ENCODE data around the gene SLC66A2.

DNA sequence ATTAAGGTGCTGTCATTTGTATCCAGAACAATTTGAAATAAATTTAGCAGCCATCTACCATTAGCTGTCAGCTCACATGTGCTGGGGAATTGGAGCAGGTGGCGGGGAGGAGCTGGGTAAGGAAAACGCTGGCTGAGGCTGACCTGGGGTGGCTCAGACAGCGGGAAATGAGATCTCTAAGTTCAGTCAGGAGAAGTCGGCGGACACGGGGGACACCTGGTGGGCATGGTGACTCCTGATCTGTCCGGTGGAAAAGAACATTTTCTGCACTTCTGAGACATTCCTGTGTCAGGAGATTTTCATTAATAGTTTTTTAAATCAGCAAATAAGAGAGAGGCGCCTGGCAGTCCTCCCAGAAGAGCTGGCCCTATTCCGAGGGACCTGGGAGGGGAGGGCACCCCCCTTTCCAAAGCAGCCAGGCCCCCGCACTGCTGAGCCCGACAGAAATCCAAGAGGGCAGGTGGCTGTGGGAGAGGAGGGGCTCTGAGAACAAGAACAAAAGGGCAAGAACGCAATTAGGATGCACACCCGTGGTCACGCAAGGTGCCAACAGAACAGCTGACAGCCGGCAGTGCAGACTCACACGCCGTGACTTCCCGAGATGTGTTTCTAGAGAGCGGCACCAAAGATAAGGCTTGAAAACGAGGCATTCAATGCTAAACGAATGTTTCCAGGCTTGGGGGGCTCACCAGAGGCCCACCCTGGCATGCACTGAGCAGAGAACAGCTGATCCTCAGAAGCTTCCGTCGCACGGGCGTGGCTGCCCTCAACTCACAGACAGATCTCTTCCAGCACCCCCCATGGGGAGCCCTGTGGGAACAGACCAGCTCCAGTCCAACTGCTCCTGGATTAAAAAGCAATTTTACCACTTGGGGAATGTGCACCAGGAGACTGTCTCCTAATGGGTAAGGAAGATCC, 26.4 kb downstream of the SLC66A2 start:
- TF ChIP-seq, protein P1, sequence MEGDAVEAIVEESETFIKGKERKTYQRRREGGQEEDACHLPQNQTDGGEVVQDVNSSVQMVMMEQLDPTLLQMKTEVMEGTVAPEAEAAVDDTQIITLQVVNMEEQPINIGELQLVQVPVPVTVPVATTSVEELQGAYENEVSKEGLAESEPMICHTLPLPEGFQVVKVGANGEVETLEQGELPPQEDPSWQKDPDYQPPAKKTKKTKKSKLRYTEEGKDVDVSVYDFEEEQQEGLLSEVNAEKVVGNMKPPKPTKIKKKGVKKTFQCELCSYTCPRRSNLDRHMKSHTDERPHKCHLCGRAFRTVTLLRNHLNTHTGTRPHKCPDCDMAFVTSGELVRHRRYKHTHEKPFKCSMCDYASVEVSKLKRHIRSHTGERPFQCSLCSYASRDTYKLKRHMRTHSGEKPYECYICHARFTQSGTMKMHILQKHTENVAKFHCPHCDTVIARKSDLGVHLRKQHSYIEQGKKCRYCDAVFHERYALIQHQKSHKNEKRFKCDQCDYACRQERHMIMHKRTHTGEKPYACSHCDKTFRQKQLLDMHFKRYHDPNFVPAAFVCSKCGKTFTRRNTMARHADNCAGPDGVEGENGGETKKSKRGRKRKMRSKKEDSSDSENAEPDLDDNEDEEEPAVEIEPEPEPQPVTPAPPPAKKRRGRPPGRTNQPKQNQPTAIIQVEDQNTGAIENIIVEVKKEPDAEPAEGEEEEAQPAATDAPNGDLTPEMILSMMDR (IDR thresholded peaks at IDR 0.05), result no peak
- TF ChIP-seq POLR2AphosphoS5 (IDR thresholded peaks at IDR 0.05), result no peak

Measured in sigmoid colon (tissue), 4 donors.